ENCODE measurements around the gene AP2A1. TPM values are rescaled to one million over a fixed set of nuclear protein-coding genes. Genes with fewer than 3 reads are reported as not detected.
"Not testable (repeated sequence)": the region's sequence is repeated elsewhere in the genome, so short reads cannot be mapped to it uniquely, and the experiment has no call there.

The AP2A1 gene
- 62.7 TPM for total RNA-seq
- long read RNA-seq, transcript AP2A1-201 (23 exons, 3,388 nt) = minor isoform, 24 of 189 reads
- long read RNA-seq, transcript AP2A1-202 (24 exons, 3,286 nt) = major isoform, 51 of 189 reads
- long read RNA-seq, partial matches to known transcripts = 103 of 189 reads
- long read RNA-seq, other reads (novel, unspliced or antisense) = 10 of 189 reads

- DNase-seq = no peak
- intact Hi-C loops (cut with DNase I) = loop anchor here (5.0 kb wide), 1 partner anchor 40 kb away; no protein-coding TSS in a partner anchor
- ATAC-seq (ENCODE audit: poor library complexity) = no peak
These were observed at the start of gene AP2A1 for GRCh38 chr19:49766930-49767299. TSS of gene AP2A1 (plus strand) at chr19:49767001. CDS start at chr19:49767134, 133 bp downstream.

- ATAC-seq (ENCODE audit: poor library complexity) (no peak), DNase-seq (no peak)
- intact Hi-C loops (cut with DNase I) = no loop called here
These were observed 48.3 kb upstream of the AP2A1 start for GRCh38 chr19:49718511-49718910.

GRCh38 chr19:49718991-49719390 is 47.8 kb upstream of the AP2A1 start:
- ATAC-seq (ENCODE audit: poor library complexity) (no peak), DNase-seq (no peak)
- intact Hi-C loops (cut with DNase I) = no loop called here

- DNase-seq; intact Hi-C loops (cut with DNase I); ATAC-seq (ENCODE audit: poor library complexity): not testable (repeated sequence)
These were observed 47.4 kb upstream of the AP2A1 start for GRCh38 chr19:49719420-49719819.

DNA sequence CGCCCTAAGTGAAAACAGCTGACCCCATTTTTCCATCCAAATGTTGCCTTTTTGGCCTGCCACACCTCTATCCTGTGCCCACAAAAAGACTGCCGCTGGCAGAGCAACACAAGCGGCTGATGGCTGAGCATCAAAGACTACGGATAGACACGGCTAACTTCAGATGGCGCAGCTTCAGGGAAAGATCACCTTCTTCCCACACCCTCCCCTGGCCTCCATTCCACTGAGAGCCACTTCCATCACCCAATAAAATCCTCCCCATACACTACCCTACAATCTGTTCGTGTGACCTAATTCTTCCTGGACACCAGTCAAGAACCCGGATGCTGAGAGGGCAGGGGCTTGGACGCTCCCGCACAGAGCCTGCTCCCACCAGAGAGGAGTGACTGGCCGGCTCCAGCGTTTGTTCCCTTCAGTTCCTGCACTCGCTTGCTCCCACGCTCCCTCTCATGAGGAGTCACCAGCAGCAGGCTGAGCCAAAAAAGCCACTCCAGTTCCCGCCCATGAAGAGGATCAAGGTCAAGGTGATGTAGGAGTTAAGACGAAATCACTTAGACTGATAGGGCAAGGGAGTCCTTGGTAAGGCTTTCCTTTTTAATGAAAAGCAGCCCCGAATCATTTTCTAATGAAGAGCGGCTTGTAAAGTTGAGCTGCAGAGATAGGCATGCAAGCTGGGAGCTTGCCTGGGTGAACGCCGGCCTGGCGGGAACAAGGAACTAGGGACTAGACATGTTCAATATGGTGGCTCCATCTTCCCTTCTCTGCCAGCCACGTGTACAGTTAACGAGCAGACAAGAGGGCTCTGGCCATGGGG is 39.4 kb upstream of the AP2A1 start:
- intact Hi-C loops (cut with DNase I) = no loop called here
- DNase-seq (peak; percentile 77), ATAC-seq (ENCODE audit: poor library complexity) (peak; percentile 89)

DNA sequence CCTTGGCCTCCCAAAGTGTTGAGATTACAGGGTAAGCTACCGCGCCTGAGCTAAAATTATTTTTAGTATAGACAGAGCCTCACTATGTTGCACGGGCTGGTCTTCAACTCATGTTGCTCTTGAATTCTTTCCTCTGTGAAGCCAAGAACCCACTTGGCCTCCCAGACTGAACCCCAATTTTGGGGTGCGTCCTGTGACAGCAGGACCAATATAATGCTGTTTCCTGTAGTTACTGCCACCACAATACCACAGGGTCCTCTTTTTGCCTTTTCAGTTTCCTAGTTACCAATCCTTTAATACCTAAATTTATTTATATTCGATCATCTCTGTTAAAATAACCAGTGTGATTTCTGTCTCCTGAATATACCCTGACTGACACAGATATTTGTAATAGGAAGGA is 36.6 kb upstream of the AP2A1 start:
- ATAC-seq (ENCODE audit: poor library complexity) (no peak), DNase-seq (no peak)
- intact Hi-C loops (cut with DNase I) = no loop called here

GRCh38 chr19:49738268-49738667 is 28.5 kb upstream of the AP2A1 start:
- ATAC-seq (ENCODE audit: poor library complexity) = no peak

GRCh38 chr19:49739098-49739497 is 27.7 kb upstream of the AP2A1 start:
- no peak for ATAC-seq (ENCODE audit: poor library complexity)
- intact Hi-C loops (cut with DNase I) = no loop called here
- DNase-seq = no peak

More at GRCh38 chr19:49738268-49738667, 28.5 kb upstream of the AP2A1 start:
- no peak for DNase-seq
- intact Hi-C loops (cut with DNase I) = no loop called here

- no peak for DNase-seq
- ATAC-seq (ENCODE audit: poor library complexity) = no peak
These were observed 26.9 kb upstream of the AP2A1 start for GRCh38 chr19:49739933-49740332.

DNA sequence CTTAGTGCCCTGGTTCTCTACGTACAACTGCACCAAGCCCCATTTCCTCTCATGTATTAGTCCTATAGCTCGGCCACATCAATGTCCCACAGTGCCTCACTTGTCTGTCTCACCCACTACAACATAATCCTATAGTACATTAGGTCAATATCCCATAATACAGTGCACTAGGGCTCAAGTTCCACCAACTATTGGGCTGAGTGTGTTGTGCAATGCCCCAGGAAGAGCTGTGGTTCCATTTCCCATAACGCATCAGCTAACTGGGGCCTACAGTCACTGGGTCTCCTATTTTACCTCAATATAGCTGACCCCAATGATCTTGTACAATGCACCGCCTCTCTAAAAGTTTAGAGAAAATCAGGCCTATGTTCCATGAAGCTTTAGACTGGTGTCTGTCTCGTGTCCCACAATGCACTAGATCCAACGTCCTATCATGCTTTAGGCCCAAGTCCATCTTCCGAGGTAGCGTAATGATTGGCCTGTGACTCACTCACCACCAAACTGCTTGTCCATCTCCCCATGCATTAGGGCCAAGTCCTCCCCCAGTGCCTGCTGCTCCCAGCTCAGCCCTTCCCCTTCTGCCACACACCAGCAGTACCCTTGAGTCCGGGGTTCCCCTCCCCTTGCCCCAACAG is 25.5 kb upstream of the AP2A1 start:
- intact Hi-C loops (cut with DNase I) = no loop called here
- ATAC-seq (ENCODE audit: poor library complexity) (no peak), DNase-seq (no peak)

More at GRCh38 chr19:49739933-49740332, 26.9 kb upstream of the AP2A1 start:
- intact Hi-C loops (cut with DNase I) = no loop called here

- DNase-seq = no peak
- no peak for ATAC-seq (ENCODE audit: poor library complexity)
- intact Hi-C loops (cut with DNase I) = no loop called here
These were observed 21.8 kb upstream of the AP2A1 start for GRCh38 chr19:49744946-49745381.

DNA sequence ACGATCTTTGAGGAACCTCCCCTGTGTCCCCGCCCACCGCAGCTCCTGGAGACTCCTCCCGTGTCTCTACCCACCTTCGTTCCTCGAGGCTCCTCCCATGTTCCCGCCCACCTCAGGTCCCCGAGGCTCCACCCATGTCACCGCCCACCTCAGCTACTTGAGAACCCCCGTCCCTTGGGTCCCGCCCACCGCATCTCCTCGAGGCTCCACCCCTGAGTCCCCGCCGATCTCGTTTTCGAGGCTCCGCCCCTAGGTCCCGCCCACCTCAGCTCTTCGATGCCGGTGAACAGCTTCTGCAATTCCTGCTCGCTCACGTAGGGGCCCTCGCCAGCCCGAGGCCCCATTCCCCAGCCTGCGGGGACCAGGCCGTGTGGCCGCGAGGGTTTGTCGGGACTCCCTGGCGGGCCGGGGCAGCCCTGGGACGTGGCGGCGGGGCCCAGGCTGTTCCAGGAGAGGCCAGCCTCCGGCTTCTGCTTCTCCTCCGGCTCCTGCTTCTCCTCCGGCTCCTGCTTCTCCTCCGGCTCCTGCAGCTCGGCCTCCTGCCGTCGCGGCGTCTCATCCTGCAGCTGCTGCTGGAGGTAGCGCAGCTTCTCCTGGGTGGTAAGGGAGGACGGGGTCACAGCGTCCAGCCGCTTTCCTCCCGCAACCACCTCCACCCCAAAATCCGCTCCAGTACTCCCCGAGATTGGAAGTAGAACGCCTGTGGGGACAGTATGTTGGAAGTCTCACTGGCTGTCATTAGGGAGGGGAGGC is 20.4 kb upstream of the AP2A1 start:
- ATAC-seq (ENCODE audit: poor library complexity) (peak; percentile 36), DNase-seq (peak; percentile 65)
- intact Hi-C loops (cut with DNase I) = no loop called here

DNA sequence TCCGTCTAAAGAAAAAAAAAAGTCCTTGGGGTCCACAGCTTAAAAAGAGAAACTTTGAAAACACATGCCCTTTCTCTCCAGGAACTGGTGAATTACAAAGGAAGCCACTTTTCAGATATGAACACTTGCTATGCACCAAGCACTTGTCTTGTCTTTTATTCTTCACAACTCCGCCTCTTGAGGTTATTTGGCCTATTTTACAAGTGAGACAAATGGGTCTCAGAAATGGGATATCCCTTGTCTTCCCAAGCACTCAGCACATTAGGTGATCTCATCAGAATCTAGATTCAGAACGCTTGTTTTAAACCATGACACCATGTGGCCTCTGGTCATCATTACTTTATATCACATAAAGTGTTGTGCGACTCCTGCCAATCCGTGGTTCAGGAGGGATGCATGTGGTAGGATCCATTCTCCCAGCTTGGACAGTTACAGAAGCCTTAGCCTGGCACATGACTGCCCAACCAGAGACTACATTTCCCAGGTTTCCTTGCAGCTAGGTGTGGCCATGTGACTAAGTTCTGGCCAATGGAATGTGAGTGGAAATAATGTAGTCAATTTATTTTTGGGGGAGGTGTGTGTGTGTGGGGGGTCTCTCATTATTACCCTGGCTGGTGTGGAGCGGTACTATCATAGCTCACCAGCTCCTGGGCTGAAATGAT is 17.6 kb upstream of the AP2A1 start:
- intact Hi-C loops (cut with DNase I) = no loop called here
- peak; percentile 26 for ATAC-seq (ENCODE audit: poor library complexity)
- DNase-seq = no peak

GRCh38 chr19:49749771-49750170 is 17.0 kb upstream of the AP2A1 start:
- DNase-seq (no peak), ATAC-seq (ENCODE audit: poor library complexity) (no peak)
- intact Hi-C loops (cut with DNase I) = no loop called here

DNA sequence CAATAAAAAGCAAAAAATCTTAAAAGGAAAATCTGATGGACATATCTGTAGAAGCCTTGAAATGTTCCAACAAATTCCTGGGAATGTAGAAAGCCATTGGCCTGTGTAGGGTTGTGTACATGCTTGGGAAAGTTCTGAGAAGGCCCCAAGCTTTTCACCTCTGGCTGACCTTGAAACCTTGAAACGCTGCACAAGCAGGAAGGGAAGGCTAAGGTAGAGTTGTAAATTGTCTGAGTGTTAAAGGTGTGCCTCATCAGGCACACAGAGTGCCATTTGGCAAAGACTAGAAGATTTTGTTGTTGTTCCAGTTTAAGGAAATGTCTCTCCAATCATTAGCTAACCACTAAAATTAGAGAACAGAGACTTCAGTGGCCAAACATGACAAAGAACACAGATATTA is 14.1 kb upstream of the AP2A1 start:
- DNase-seq (no peak), ATAC-seq (ENCODE audit: poor library complexity) (no peak)
- intact Hi-C loops (cut with DNase I) = no loop called here

DNA sequence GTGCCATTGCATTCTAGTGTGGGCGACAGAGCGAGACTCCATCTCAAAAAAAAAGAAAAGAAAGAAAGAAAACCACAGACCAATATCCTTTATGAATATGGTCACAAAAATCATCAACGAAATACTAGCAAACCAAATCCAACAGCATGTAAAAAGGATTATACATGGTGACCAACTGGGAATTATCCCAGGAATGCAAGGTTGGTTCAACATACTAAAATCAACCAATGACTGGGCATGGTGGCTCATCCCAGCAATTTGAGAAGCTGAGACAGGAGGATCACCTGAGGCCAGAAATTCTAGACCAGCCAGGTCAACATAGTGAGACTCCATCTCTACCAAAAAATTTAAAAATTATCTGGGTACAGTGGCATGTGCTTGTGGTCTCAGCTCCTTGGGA is 10.8 kb upstream of the AP2A1 start:
- DNase-seq (no peak), ATAC-seq (ENCODE audit: poor library complexity) (no peak)

DNA sequence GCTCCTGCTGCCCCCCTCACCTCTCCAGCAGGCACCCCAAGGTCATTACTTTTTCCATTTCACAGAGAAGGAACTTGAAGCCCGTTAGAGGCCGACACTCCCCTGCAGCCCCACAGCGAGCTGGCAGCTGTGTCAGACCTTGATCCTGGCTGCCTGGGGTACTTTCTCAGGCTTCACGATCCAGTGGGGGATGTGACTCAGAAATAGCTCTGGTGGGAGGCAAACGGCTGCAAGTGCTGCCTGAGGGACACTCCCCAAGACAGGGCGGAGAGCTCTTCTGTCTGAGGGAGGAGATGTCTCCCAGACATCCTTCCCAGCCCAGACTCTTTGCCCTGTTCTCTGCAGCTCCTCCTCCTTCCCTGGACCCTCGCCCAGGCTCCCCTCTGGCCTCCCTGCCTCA is 8.5 kb upstream of the AP2A1 start:
- DNase-seq (no peak), ATAC-seq (ENCODE audit: poor library complexity) (no peak)
- intact Hi-C loops (cut with DNase I) = no loop called here

More for the DNA sequence above, 10.8 kb upstream of the AP2A1 start:
- intact Hi-C loops (cut with DNase I) = no loop called here

DNA sequence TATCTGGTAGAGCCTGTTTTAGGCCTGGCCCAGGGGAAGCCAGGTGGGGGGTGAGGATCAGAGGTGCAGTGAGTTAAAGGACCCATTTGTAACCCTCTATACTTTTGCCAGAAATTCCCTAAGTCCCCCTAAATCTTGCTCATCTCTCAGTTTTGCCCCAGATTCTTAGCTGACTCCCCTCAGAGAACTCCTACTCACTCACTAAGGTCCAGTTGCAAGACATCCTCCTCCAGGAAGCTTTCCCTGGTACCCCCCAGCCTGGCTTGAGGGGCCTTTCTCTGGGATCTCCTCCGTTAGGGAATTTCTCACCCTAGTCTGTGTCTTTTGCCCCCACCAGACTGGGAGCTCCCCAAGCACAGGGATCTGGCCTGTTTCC is 5.6 kb upstream of the AP2A1 start:
- DNase-seq (no peak), ATAC-seq (ENCODE audit: poor library complexity) (no peak)
- intact Hi-C loops (cut with DNase I) = no loop called here

Measured in Right ventricle myocardium superior (tissue), 1 donor.